ENCODE measurements around the gene HDAC6.
"Not testable (repeated sequence)": the region's sequence is repeated elsewhere in the genome, so short reads cannot be mapped to it uniquely, and the experiment has no call there.

The HDAC6 gene

GRCh38 chrX:48790477-48790876, 11.4 kb upstream of the HDAC6 start:
- no peak for DNase-seq

- DNase-seq = no peak
These were observed 10.6 kb upstream of the HDAC6 start for GRCh38 chrX:48791063-48791820.

GRCh38 chrX:48792219-48792618, 9.6 kb upstream of the HDAC6 start:
- DNase-seq = no peak

GRCh38 chrX:48793935-48794334, 7.9 kb upstream of the HDAC6 start:
- DNase-seq = no peak

- DNase-seq = no peak
These were observed 7.4 kb upstream of the HDAC6 start for GRCh38 chrX:48794340-48794910.

GRCh38 chrX:48794911-48795515, 6.9 kb upstream of the HDAC6 start:
- no peak for DNase-seq

- no peak for DNase-seq
These were observed 3.5 kb upstream of the HDAC6 start for GRCh38 chrX:48798318-48798717.

- DNase-seq = no peak
These were observed 1.1 kb upstream of the HDAC6 start for GRCh38 chrX:48800574-48801279.

GRCh38 chrX:48802089-48802904, 430 bp downstream of the HDAC6 start:
- peak; percentile 62 for DNase-seq

GRCh38 chrX:48802905-48803200, 986 bp downstream of the HDAC6 start:
- no peak for DNase-seq

- DNase-seq = no peak
These were observed 4.2 kb downstream of the HDAC6 start for GRCh38 chrX:48806081-48806480.

GRCh38 chrX:48813644-48814043, 11.8 kb downstream of the HDAC6 start:
- no peak for DNase-seq

- no peak for DNase-seq
These were observed 12.9 kb downstream of the HDAC6 start for GRCh38 chrX:48814722-48815121.

- no peak for DNase-seq
These were observed 13.4 kb downstream of the HDAC6 start for GRCh38 chrX:48815266-48815665.

GRCh38 chrX:48816014-48816810, 14.3 kb downstream of the HDAC6 start:
- DNase-seq = no peak

- no peak for DNase-seq
These were observed 16.2 kb downstream of the HDAC6 start for GRCh38 chrX:48818098-48818497.

- DNase-seq = no peak
These were observed 17.0 kb downstream of the HDAC6 start for GRCh38 chrX:48818866-48819265.

GRCh38 chrX:48819394-48819793, 17.5 kb downstream of the HDAC6 start:
- not testable (repeated sequence) for DNase-seq

GRCh38 chrX:48823053-48823452, 21.2 kb downstream of the HDAC6 start:
- no peak for DNase-seq

- DNase-seq = no peak
These were observed 22.2 kb downstream of the HDAC6 start for GRCh38 chrX:48824066-48824465.

GRCh38 chrX:48826135-48826875, 24.4 kb downstream of the HDAC6 start, which contains the start of gene ERAS:
Gene ERAS (plus strand): TSS chrX:48826513. CDS start chrX:48829124, 2,611 bp downstream.
- DNase-seq = no peak

Measured in NCI-H510A (cell line).